H1 (cell line): ENCODE data around the gene DNMT1. TPM values are rescaled to one million over a fixed set of nuclear protein-coding genes. Genes with fewer than 3 reads are reported as not detected.

ENCODE experiments used
- CTCF ChIA-PET: fragments of 300-600 bp; sonication (Branson Sonifier 250); formaldehyde crosslinking; loops from one replicate; lab custom pipeline; 2021; ENCODE audit not compliant: partially characterized antibody; lab: Charles Lee
- POLR2A ChIA-PET: fragments of 300-600 bp; sonication (Branson Sonifier 250); formaldehyde crosslinking; loops from one replicate; lab custom pipeline; 2021; ENCODE audit warnings: inconsistent platforms; ENCODE audit not compliant: partially characterized antibody; lab: Charles Lee
- DNase-seq, 2 experiments: peaks; one replicate each; pipeline versions ENCODE4 v3.0.0 to v3.0.0-alpha.2; 2010 to 2022; ENCODE audit warnings: low spot score in 2 of 2, low read depth in 1 of 2, mixed read lengths in 1 of 2
- FAIRE-seq: peaks from 2 replicates; lab custom pipeline; 2011; peaks lifted over from hg19 to GRCh38; lab: Jason Lieb, UNC
- H2AFZ ChIP-seq: 2 replicates; pipeline ENCODE4 v1.8.1; 2012; ENCODE audit warnings: low read length, inconsistent platforms
- H2AK5ac ChIP-seq: 2 replicates; pipeline ENCODE4 v1.6.1; 2013; ENCODE audit warnings: low read depth, low read length
- H2BK120ac ChIP-seq: replicated peaks from 2 replicates; pipeline ENCODE3; 2013; ENCODE audit warnings: low read depth, low read length, inconsistent platforms
- H2BK12ac ChIP-seq: 2 replicates; pipeline ENCODE4 v1.6.1; 2013; ENCODE audit warnings: low read depth, low read length
- H2BK15ac ChIP-seq: 2 replicates; pipeline ENCODE4 v1.6.1; 2013; ENCODE audit warnings: low read length
- H2BK20ac ChIP-seq: 2 replicates; pipeline ENCODE4 v1.6.1; 2013; ENCODE audit warnings: low read length
- H2BK5ac ChIP-seq: 2 replicates; pipeline ENCODE4 v1.6.1; 2013; ENCODE audit warnings: low read depth, low read length
- H3K14ac ChIP-seq: 2 replicates; pipeline ENCODE4 v1.6.1; 2013; ENCODE audit warnings: inconsistent platforms; ENCODE audit not compliant: insufficient read length
- H3K18ac ChIP-seq: 2 replicates; pipeline ENCODE4 v1.6.1; 2013; ENCODE audit warnings: low read length; ENCODE audit errors: extremely low read depth
- H3K23ac ChIP-seq: 2 replicates; pipeline ENCODE4 v1.6.1; 2013; ENCODE audit warnings: inconsistent platforms; ENCODE audit not compliant: insufficient read length
- H3K23me2 ChIP-seq: 2 replicates; pipeline ENCODE4 v1.6.1; 2013; ENCODE audit warnings: low read depth, low read length
- H3K27ac ChIP-seq: 2 replicates; pipeline ENCODE4 v1.6.1; 2011; ENCODE audit warnings: low read depth, low read length, inconsistent platforms
- H3K27me3 ChIP-seq, 4 experiments: replicated peaks in 1 of 4; 1 replicate in 1 of 4; 2 replicates in 3 of 4; pipeline versions ENCODE4 v1.6.1 to v1.8.1; 2011 to 2013; ENCODE audit warnings: low read length in 3 of 4, mild to moderate bottlenecking in 3 of 4, inconsistent platforms in 2 of 4, mixed read lengths in 2 of 4, moderate library complexity in 1 of 4; ENCODE audit not compliant: control insufficient read depth in 3 of 4, insufficient read depth in 3 of 4; ENCODE audit errors: extremely low read depth in 1 of 4
- H3K36me3 ChIP-seq, 4 experiments: 2 replicates each; pipeline versions ENCODE4 v1.6.1 to v1.8.1; 2011 to 2013; ENCODE audit warnings: mild to moderate bottlenecking in 4 of 4, low read length in 3 of 4, moderate library complexity in 2 of 4, control low read depth in 1 of 4, inconsistent platforms in 1 of 4; ENCODE audit not compliant: insufficient read depth in 4 of 4, control insufficient read depth in 2 of 4
- H3K4ac ChIP-seq: replicated peaks from 2 replicates; pipeline ENCODE3; 2013; ENCODE audit warnings: low read length, low read depth, mixed read lengths, inconsistent platforms; ENCODE audit not compliant: insufficient read length
- H3K4me1 ChIP-seq, 4 experiments: replicated peaks in 1 of 4; 1 replicate in 1 of 4; 2 replicates in 3 of 4; pipeline versions ENCODE4 v1.6.1 to v1.8.1; 2011 to 2013; ENCODE audit warnings: low read length in 3 of 4, inconsistent platforms in 2 of 4, mixed read lengths in 1 of 4; ENCODE audit not compliant: insufficient read depth in 4 of 4, control insufficient read depth in 3 of 4
- H3K4me2 ChIP-seq, 2 experiments: 2 replicates each; pipeline versions ENCODE4 v1.6.1 to v1.8.1; 2011 to 2013; ENCODE audit warnings: low read depth in 2 of 2, low read length in 2 of 2, control low read depth in 1 of 2, inconsistent platforms in 1 of 2, mild to moderate bottlenecking in 1 of 2; ENCODE audit not compliant: insufficient read depth in 1 of 2
- H3K4me3 ChIP-seq, 4 experiments: fragments of 200-600, 300-600 bp in 1 of 4; sonication (generic), shearing (Covaris generic), sonication (Bioruptor Twin) in 1 of 4; 2 replicates each; pipeline versions ENCODE4 v1.5.1 to v1.8.1; 2011 to 2016; ENCODE audit warnings: low read length in 4 of 4, low read depth in 3 of 4, control low read depth in 2 of 4, inconsistent platforms in 2 of 4, mild to moderate bottlenecking in 2 of 4, mixed read lengths in 1 of 4, moderate library complexity in 1 of 4; ENCODE audit not compliant: insufficient read depth in 2 of 4; ENCODE audit errors: extremely low read depth in 1 of 4
- H3K56ac ChIP-seq: replicated peaks from 2 replicates; pipeline ENCODE3; 2013; ENCODE audit warnings: low read depth, mild to moderate bottlenecking, mixed read lengths, low read length, inconsistent platforms; ENCODE audit not compliant: insufficient read length
- H3K79me1 ChIP-seq: 2 replicates; pipeline ENCODE4 v1.6.1; 2013; ENCODE audit warnings: low read depth, low read length, control low read depth
- H3K79me2 ChIP-seq, 2 experiments: 2 replicates each; pipeline versions ENCODE4 v1.6.1 to v1.8.1; 2012 to 2013; ENCODE audit warnings: low read length in 2 of 2, mild to moderate bottlenecking in 2 of 2, inconsistent platforms in 1 of 2; ENCODE audit not compliant: insufficient read depth in 2 of 2, control insufficient read depth in 1 of 2
- H3K9ac ChIP-seq, 4 experiments: replicated peaks in 1 of 4; 1 replicate in 1 of 4; 2 replicates in 3 of 4; pipeline versions ENCODE4 v1.6.1 to v1.8.1; 2011 to 2013; ENCODE audit warnings: low read depth in 3 of 4, low read length in 3 of 4, control low read depth in 2 of 4, mild to moderate bottlenecking in 2 of 4, moderate library complexity in 2 of 4, inconsistent platforms in 1 of 4; ENCODE audit errors: extremely low read depth in 1 of 4
- H3K9me3 ChIP-seq, 2 experiments: 2 replicates each; pipeline versions ENCODE4 v1.6.1 to v1.8.1; 2012 to 2013; ENCODE audit warnings: mild to moderate bottlenecking in 2 of 2, moderate library complexity in 2 of 2, control low read depth in 1 of 2, inconsistent platforms in 1 of 2, low read depth in 1 of 2, low read length in 1 of 2, mixed read lengths in 1 of 2; ENCODE audit not compliant: insufficient read depth in 2 of 2
- H4K20me1 ChIP-seq, 2 experiments: replicated peaks in 1 of 2; 2 replicates each; pipeline versions ENCODE3 to v1.8.1; 2011 to 2013; ENCODE audit warnings: inconsistent platforms in 2 of 2, low read length in 2 of 2, mild to moderate bottlenecking in 1 of 2; ENCODE audit not compliant: insufficient read depth in 2 of 2, control insufficient read depth in 1 of 2
- H4K5ac ChIP-seq: 2 replicates; pipeline ENCODE4 v1.6.1; 2013; ENCODE audit warnings: low read length, low read depth, mixed read lengths, inconsistent platforms; ENCODE audit not compliant: insufficient read length
- H4K8ac ChIP-seq: 2 replicates; pipeline ENCODE4 v1.8.0; 2013; ENCODE audit warnings: mild to moderate bottlenecking, moderate library complexity, low read length, inconsistent platforms; ENCODE audit not compliant: insufficient read depth; ENCODE audit errors: extremely low read depth
- H4K91ac ChIP-seq: replicated peaks from 2 replicates; pipeline ENCODE3; 2013; ENCODE audit warnings: low read length, mixed read lengths, inconsistent platforms; ENCODE audit not compliant: insufficient read length
- BRCA1 ChIP-seq: IDR thresholded peaks from 2 replicates; pipeline ENCODE4 v1.6.1; 2012; ENCODE audit warnings: low read depth, low read length, improper control_type of control experiment
- EZH2 ChIP-seq: fragments of 200-600 bp; sonication (generic); IDR thresholded peaks from 2 replicates; pipeline ENCODE4 v1.7.1; 2012; ENCODE audit warnings: low read depth, mild to moderate bottlenecking, moderate library complexity, low read length, inconsistent platforms; ENCODE audit not compliant: severe bottlenecking
- FOSL1 ChIP-seq: IDR thresholded peaks from 2 replicates; pipeline ENCODE4 v1.6.1; 2011; ENCODE audit warnings: mild to moderate bottlenecking, low read depth, low read length, moderate library complexity; ENCODE audit not compliant: insufficient read depth
- JUND ChIP-seq: IDR thresholded peaks from 2 replicates; pipeline ENCODE4 v1.6.1; 2011; ENCODE audit warnings: mild to moderate bottlenecking, improper control_type of control experiment, low read length
- MAX ChIP-seq: IDR thresholded peaks from 2 replicates; pipeline ENCODE4 v1.6.1; 2012; ENCODE audit warnings: inconsistent platforms
- POLR2A ChIP-seq, 2 experiments: IDR thresholded peaks; 1 replicate in 1 of 2; 2 replicates in 1 of 2; pipeline ENCODE4 v1.6.1; 2011; ENCODE audit warnings: low read depth in 2 of 2, low read length in 2 of 2, mild to moderate bottlenecking in 2 of 2; ENCODE audit errors: control extremely low read depth in 1 of 2
- POLR2AphosphoS5 ChIP-seq: IDR thresholded peaks from 2 replicates; pipeline ENCODE4 v1.6.1; 2011; ENCODE audit warnings: low read depth, low read length
- POU5F1 ChIP-seq: IDR thresholded peaks from 2 replicates; pipeline ENCODE4 v1.6.1; 2011; ENCODE audit warnings: low read depth, mild to moderate bottlenecking, low read length, moderate library complexity
- TAF1 ChIP-seq: IDR thresholded peaks from 2 replicates; pipeline ENCODE4 v1.6.1; 2011; ENCODE audit warnings: mild to moderate bottlenecking, low read depth, low read length
- TBP ChIP-seq: IDR thresholded peaks from 2 replicates; pipeline ENCODE4 v1.6.1; 2011; ENCODE audit warnings: low read depth, low read length, improper control_type of control experiment
- WGBS, 2 experiments: shearing (Covaris generic) in 1 of 2; methylation state at CpG; one replicate each; pipeline versions ENCODE4 v1.1.6 to v1.1.7; 2013 to 2015; ENCODE audit warnings: low lambda C conversion rate in 2 of 2, mixed read lengths in 2 of 2, inconsistent platforms in 1 of 2, low coverage in 1 of 2, missing lambda C conversion rate in 1 of 2; ENCODE audit not compliant: insufficient replicate concordance in 2 of 2, insufficient coverage in 1 of 2, insufficient read length in 1 of 2; ENCODE audit errors: extremely low coverage in 1 of 2, missing lambda C conversion rate in 1 of 2; 5-methylcytosine and 5-hydroxymethylcytosine counted together
- polyA plus RNA-seq, 7 experiments: library from polyadenylated mRNA; depleted of rRNA in 3 of 7; stranded (reverse) in 5 of 7; unstranded in 2 of 7; fragments of >200 nt in 5 of 7; fragments of 200-250 nt in 2 of 7; gene quantifications; 1 replicate in 5 of 7; 2 replicates in 1 of 7; 4 replicates in 1 of 7; pipeline versions ENCODE4 v1.2.1 to v1.2.3, GENCODE V29; 2011 to 2013; ENCODE audit warnings: missing spikeins in 2 of 7, mixed read lengths in 2 of 7
- total RNA-seq: library from RNA; stranded (reverse); fragmentation: NEBNext Ultra II Directional; extraction: Animal tissue kit (Norgen Biotek cat#: 25700); gene quantifications from 2 replicates; pipeline ENCODE4 v1.2.1, GENCODE V29; 2021

Gene DNMT1
- total and polyA plus RNA-seq, 2 of the 8 experiments (the other 6 are each of a cell fraction or from before 2014, with no cell fraction given): 101 to 210 TPM

GRCh38 chr19:10230861-10231611 lies 36.3 kb upstream of the DNMT1 start, which contains the start of gene S1PR2:
S1PR2 (minus strand) TSS chr19:10231331; CDS start chr19:10224905, 6,426 bp downstream.
- H3K4me3 ChIP-seq: peak within 1 kb of the TSS; percentile 61 to 88 (median 78)
- H3K79me1 ChIP-seq: peaks cover 9% of the 10 kb centered on the region
- FAIRE-seq (no peak), DNase-seq (peak in 1 of 2 experiments; percentile 87)
- H3K23me2 ChIP-seq: peaks cover 10% of the 10 kb centered on the region; the same call in 1 of the 2 replicates
- H2AK5ac ChIP-seq: peak within 1 kb of the TSS; percentile 39
- peak within 1 kb of the TSS; percentile 65 for H4K5ac ChIP-seq
- 0 out of 7 replicates have a peak, but pooled peaks cover 0 to 3% (median 0%) of the 10 kb centered on the region in 4 experiments for H3K27me3 ChIP-seq
- H3K18ac ChIP-seq: peak within 1 kb of the TSS; percentile 71
- H2BK20ac ChIP-seq: no peak within 1 kb of the TSS
- H2AFZ ChIP-seq: 0 out of 2 replicates have a peak within 1 kb of the TSS, but pooled peaks have one; percentile 24
- H4K20me1 ChIP-seq: peaks cover 6 to 9% of the 10 kb centered on the region in 2 experiments
- WGBS, 2 experiments: 1% methylated on average over 36 of the region's 73 CpGs; no CpG with 5 or more reads in 1 of the 2 experiments
- H3K36me3 ChIP-seq: no peaks in the 10 kb centered on the region
- peak within 1 kb of the TSS; percentile 97 for H4K8ac ChIP-seq
- peak within 1 kb of the TSS; percentile 83 for H3K27ac ChIP-seq
- H3K56ac ChIP-seq: peak within 1 kb of the TSS; percentile 77
- ChIA-PET POLR2A (interaction anchor here (0.6 to 2.1 kb wide), 6 partner anchors 9 to 129 kb away, joined by 3 to 9 read pairs (median 4); partner anchors contain the start of genes DNMT1 and MRPL4), CTCF (interaction anchor here (1.1 to 6.4 kb wide), 3 partner anchors 16 to 23 kb away, joined by 4 to 59 read pairs (median 57); no protein-coding TSS in a partner anchor)
- no peaks in the 10 kb centered on the region for H3K9me3 ChIP-seq
- peaks cover 0 to 12% of the 10 kb centered on the region in 2 experiments; a peak in 2 of 4 replicates for H3K79me2 ChIP-seq
- peak within 1 kb of the TSS; percentile 66; the same call in 1 of the 2 replicates for H2BK5ac ChIP-seq
- peak within 1 kb of the TSS; percentile 84 for H4K91ac ChIP-seq
- no peak within 1 kb of the TSS for H3K23ac ChIP-seq
- H3K4ac ChIP-seq: no peak within 1 kb of the TSS
- peak within 1 kb of the TSS; percentile 72 for H2BK120ac ChIP-seq
- H3K14ac ChIP-seq: no peak within 1 kb of the TSS
- peak within 1 kb of the TSS; percentile 81 to 82 for H3K4me2 ChIP-seq
- H3K9ac ChIP-seq: peak within 1 kb of the TSS; percentile 61 to 94 (median 82)
- H2BK15ac ChIP-seq: peak within 1 kb of the TSS; percentile 88; the same call in 1 of the 2 replicates
- H3K4me1 ChIP-seq: peaks cover 3 to 7% (median 3%) of the 10 kb centered on the region in 4 experiments; a peak in 4 of 7 replicates
- peak within 1 kb of the TSS; percentile 68 for H2BK12ac ChIP-seq
- no peak for TF ChIP-seq POU5F1
- TF ChIP-seq POLR2AphosphoS5: peak; percentile 30; the same call in 1 of the 2 replicates
- TF ChIP-seq MAX: peak; percentile 22; the same call in 1 of the 2 replicates
- no peak for TF ChIP-seq EZH2
- TF ChIP-seq TAF1: peak; percentile 67
- TF ChIP-seq BRCA1: no peak
- peak; percentile 48; the same call in 1 of the 2 replicates for TF ChIP-seq JUND
- TF ChIP-seq POLR2A (IDR thresholded peaks at IDR 0.05; ENCODE audit: control extremely low read depth in 1 of 2, low read depth in 2 of 2, low read length in 2 of 2): peak; percentile 43 to 52
- TF ChIP-seq TBP: peak; percentile 45; the same call in 1 of the 2 replicates
- no peak for TF ChIP-seq FOSL1
